ENCODE results near the gene MPHOSPH9. TPM values are rescaled to one million over a fixed set of nuclear protein-coding genes. Genes with fewer than 3 reads are reported as not detected.

The MPHOSPH9 gene
- total RNA-seq, 1 experiment from 2014 or later: 54.5 TPM

- DNase-seq: peak; percentile 79
- Histone ChIP-seq H3K27me3 (ENCODE audit: control insufficient read depth, insufficient read depth, low read length) (peaks cover 25% of the 10 kb centered on the region), H3K4me3 (ENCODE audit: insufficient read depth, low read depth, low read length) (no peak overlapping the region), H3K36me3 (replicated peaks; ENCODE audit: control insufficient read depth, insufficient read depth, low read length) (no peaks in the 10 kb centered on the region)
These were observed 79.0 kb downstream of the MPHOSPH9 start for GRCh38 chr12:123153906-123154305.

DNA sequence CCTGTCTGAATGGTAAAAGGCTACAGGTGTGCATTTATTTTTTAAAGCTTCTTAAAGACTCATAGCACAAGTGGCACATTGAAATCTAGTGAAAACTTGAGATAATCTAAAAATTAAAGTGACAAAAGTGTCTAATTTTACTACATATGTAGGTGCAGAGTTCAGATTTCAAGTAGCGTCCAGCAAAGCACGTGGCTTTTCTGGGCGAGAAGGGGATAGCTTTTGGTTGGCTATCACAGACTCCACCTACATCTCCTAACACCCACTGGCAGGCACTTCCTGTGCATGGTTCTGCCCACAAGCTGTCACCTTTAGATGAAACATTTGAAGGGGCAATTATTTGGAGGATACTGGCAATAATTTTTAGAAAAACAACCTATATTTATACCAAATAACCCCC, 80.1 kb downstream of the MPHOSPH9 start:
- H3K4me3 ChIP-seq (ENCODE audit: insufficient read depth, low read depth, low read length): no peak overlapping the region
- H3K27me3 ChIP-seq (ENCODE audit: control insufficient read depth, insufficient read depth, low read length): peaks cover 26% of the 10 kb centered on the region
- no peaks in the 10 kb centered on the region for H3K36me3 ChIP-seq (replicated peaks; ENCODE audit: control insufficient read depth, insufficient read depth, low read length)
- no peak for DNase-seq

GRCh38 chr12:123151457-123152454, 81.2 kb downstream of the MPHOSPH9 start:
- no peaks in the 10 kb centered on the region for H3K36me3 ChIP-seq (replicated peaks; ENCODE audit: control insufficient read depth, insufficient read depth, low read length)
- H3K27me3 ChIP-seq (ENCODE audit: control insufficient read depth, insufficient read depth, low read length): peaks cover 26% of the 10 kb centered on the region
- H3K4me3 ChIP-seq (ENCODE audit: insufficient read depth, low read depth, low read length): peak overlapping the region; percentile 54
- DNase-seq: peak; percentile 78

GRCh38 chr12:123150744-123151456, 82.0 kb downstream of the MPHOSPH9 start, which contains the start of gene PITPNM2:
Gene PITPNM2 (minus strand): TSS chr12:123151090. CDS start chr12:123034590, 116,500 bp downstream.
- Histone ChIP-seq H3K36me3 (replicated peaks; ENCODE audit: control insufficient read depth, insufficient read depth, low read length) (no peaks in the 10 kb centered on the region), H3K27me3 (ENCODE audit: control insufficient read depth, insufficient read depth, low read length) (peaks cover 26% of the 10 kb centered on the region), H3K4me3 (ENCODE audit: insufficient read depth, low read depth, low read length) (peak within 1 kb of the TSS; percentile 69)
- peak; percentile 90 for DNase-seq

DNA sequence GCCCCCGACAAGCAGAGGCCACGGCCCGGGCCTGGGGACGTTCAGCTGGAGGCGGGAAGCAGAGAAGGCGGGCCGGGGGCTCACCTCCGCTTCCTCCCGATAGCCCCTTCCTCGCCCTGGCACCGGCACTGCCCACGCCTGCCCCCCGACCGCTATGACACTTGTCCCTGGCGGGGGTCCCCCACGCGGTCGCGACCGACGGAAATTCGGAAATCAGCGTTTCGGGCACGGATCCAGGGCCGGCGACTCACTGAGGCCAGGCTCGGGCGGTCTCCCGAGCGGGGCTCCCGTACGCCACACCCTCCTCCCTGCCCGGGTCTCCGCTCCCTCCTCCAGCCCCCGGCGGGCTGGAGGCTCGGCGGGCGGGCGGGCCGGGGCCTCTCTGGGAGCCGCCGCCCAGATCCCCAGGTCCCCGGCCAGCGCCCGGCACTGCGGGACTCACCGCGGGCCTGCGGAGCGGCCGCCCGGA, 82.6 kb downstream of the MPHOSPH9 start:
- H3K36me3 ChIP-seq (replicated peaks; ENCODE audit: control insufficient read depth, insufficient read depth, low read length): no peaks in the 10 kb centered on the region
- peaks cover 26% of the 10 kb centered on the region for H3K27me3 ChIP-seq (ENCODE audit: control insufficient read depth, insufficient read depth, low read length)
- H3K4me3 ChIP-seq (ENCODE audit: insufficient read depth, low read depth, low read length): peak overlapping the region; percentile 69
- peak; percentile 88 for DNase-seq

- Histone ChIP-seq H3K27me3 (ENCODE audit: control insufficient read depth, insufficient read depth, low read length) (peaks cover 26% of the 10 kb centered on the region), H3K36me3 (replicated peaks; ENCODE audit: control insufficient read depth, insufficient read depth, low read length) (no peaks in the 10 kb centered on the region), H3K4me3 (ENCODE audit: insufficient read depth, low read depth, low read length) (peak overlapping the region; percentile 69)
- DNase-seq: peak; percentile 40
These were observed 83.3 kb downstream of the MPHOSPH9 start for GRCh38 chr12:123149501-123150274.

DNA sequence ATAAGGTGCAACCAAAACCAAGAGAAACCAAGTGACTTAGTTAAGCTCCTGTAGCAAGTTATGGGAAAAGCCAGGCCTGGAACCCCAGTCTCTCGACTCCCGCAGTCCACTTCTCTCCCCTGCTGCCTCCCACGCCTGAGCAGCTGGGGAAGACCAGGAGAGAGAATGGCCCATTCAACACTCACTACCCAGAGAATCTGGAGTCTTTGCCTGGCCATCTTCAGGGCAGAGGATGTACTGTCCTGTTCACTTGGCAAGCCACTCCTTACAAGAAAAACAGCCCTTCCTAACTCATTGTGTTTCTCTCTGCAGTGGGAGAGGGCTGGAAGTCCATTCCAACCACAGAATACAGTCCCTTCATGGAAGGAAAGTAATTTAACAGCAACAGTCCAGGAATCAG, 83.9 kb downstream of the MPHOSPH9 start:
- no peak overlapping the region for H3K4me3 ChIP-seq (ENCODE audit: insufficient read depth, low read depth, low read length)
- no peaks in the 10 kb centered on the region for H3K36me3 ChIP-seq (replicated peaks; ENCODE audit: control insufficient read depth, insufficient read depth, low read length)
- H3K27me3 ChIP-seq (ENCODE audit: control insufficient read depth, insufficient read depth, low read length): peaks cover 26% of the 10 kb centered on the region
- peak; percentile 16 for DNase-seq

- no peak for DNase-seq
- Histone ChIP-seq H3K27me3 (ENCODE audit: control insufficient read depth, insufficient read depth, low read length) (peaks cover 26% of the 10 kb centered on the region), H3K36me3 (replicated peaks; ENCODE audit: control insufficient read depth, insufficient read depth, low read length) (no peaks in the 10 kb centered on the region), H3K4me3 (ENCODE audit: insufficient read depth, low read depth, low read length) (no peak overlapping the region)
These were observed 84.3 kb downstream of the MPHOSPH9 start for GRCh38 chr12:123148655-123149054.

- no peak for DNase-seq
- peaks cover 26% of the 10 kb centered on the region for H3K27me3 ChIP-seq (ENCODE audit: control insufficient read depth, insufficient read depth, low read length)
- no peak overlapping the region for H3K4me3 ChIP-seq (ENCODE audit: insufficient read depth, low read depth, low read length)
- H3K36me3 ChIP-seq (replicated peaks; ENCODE audit: control insufficient read depth, insufficient read depth, low read length): no peaks in the 10 kb centered on the region
These were observed 84.7 kb downstream of the MPHOSPH9 start for GRCh38 chr12:123148223-123148622.

DNA sequence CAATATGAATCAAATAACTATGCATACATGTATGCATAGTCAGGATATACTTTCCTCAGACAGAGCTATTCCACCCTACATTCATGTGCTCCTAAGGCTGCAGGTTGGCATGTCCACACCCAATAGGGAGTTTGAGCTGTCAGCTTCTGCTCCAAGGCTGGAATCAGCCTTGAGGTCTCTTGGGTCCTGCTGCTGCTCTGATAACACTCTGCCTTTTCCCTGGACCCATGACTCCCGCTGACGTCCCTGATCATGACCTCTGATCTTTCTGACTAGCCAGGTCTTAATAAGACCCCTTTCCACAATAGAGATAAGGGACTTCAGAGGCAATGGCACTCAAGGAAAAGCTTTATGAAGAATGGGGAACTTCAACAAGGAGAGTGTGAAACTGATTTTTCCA, 87.7 kb downstream of the MPHOSPH9 start:
- H3K36me3 ChIP-seq (replicated peaks; ENCODE audit: control insufficient read depth, insufficient read depth, low read length): no peaks in the 10 kb centered on the region
- peaks cover 13% of the 10 kb centered on the region for H3K27me3 ChIP-seq (ENCODE audit: control insufficient read depth, insufficient read depth, low read length)
- no peak for DNase-seq
- no peak overlapping the region for H3K4me3 ChIP-seq (ENCODE audit: insufficient read depth, low read depth, low read length)

GRCh38 chr12:123143736-123144461, 89.0 kb downstream of the MPHOSPH9 start:
- Histone ChIP-seq H3K27me3 (ENCODE audit: control insufficient read depth, insufficient read depth, low read length) (peaks cover 1% of the 10 kb centered on the region; the same call in 1 of the 2 replicates), H3K36me3 (replicated peaks; ENCODE audit: control insufficient read depth, insufficient read depth, low read length) (no peaks in the 10 kb centered on the region), H3K4me3 (ENCODE audit: insufficient read depth, low read depth, low read length) (no peak overlapping the region)
- DNase-seq: no peak

DNA sequence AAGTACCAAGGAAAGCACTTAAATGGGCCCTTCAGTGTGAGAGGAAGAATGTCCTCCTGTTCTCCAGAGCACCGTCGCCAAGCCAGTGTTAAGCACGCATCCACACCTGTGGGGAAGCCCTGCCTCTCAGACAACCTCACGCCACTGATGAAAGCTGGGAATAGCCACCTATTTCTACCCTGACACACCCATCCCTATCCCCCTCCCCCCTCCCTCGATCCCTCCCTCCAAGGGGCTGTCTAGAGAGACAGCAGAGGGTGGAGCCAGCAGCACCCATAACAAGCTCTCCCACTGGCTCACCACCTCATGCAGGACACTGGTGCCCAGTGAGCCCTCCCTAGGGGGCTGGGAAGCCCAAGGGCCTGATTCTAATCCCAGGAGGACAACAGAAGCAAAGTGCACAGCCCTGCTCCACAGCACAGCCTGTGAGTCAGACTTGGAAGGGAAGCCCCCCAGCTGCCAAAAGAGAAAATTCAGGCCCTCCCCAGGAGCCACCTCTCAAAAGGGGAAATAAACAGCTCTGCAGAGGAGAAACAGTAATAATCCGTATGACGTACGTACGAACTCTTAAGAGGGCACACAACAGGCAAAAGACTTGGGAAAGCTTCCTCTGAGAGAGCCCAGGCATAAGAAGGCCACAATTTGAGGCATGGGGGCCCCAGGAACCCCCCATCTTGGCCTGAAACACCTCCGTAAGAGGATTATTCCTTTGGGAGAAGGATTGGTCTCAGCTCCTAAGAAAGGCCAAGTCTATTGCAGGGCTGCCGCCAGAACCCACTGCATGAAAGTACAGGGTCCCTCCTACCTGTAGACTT, 89.8 kb downstream of the MPHOSPH9 start:
- DNase-seq: no peak
- H3K27me3 ChIP-seq (ENCODE audit: control insufficient read depth, insufficient read depth, low read length): no peaks in the 10 kb centered on the region
- H3K36me3 ChIP-seq (replicated peaks; ENCODE audit: control insufficient read depth, insufficient read depth, low read length): no peaks in the 10 kb centered on the region
- H3K4me3 ChIP-seq (ENCODE audit: insufficient read depth, low read depth, low read length): no peak overlapping the region

GRCh38 chr12:123142518-123142840, 90.5 kb downstream of the MPHOSPH9 start:
- Histone ChIP-seq H3K36me3 (replicated peaks; ENCODE audit: control insufficient read depth, insufficient read depth, low read length) (no peaks in the 10 kb centered on the region), H3K27me3 (ENCODE audit: control insufficient read depth, insufficient read depth, low read length) (no peaks in the 10 kb centered on the region), H3K4me3 (ENCODE audit: insufficient read depth, low read depth, low read length) (no peak overlapping the region)
- DNase-seq: no peak

Data from H7 (cell line).